Mucosa of gallbladder (tissue), 1 donor: ENCODE measurements around the gene TRPV5. TPM values are rescaled to one million over a fixed set of nuclear protein-coding genes. Genes with fewer than 3 reads are reported as not detected.

Experiments used
- total RNA-seq: library from RNA; stranded (reverse); gene quantifications from one replicate; pipeline ENCODE4 v1.2.1, GENCODE V29; 2021
- donor health status: DM: no; HTN: no; CAD: no.

The TRPV5 gene
- total RNA-seq, 1 donor from 2014 or later, result not detected

Other genes starting within 250 kb of the TRPV5 start
- 30.7 TPM for gene PRSS1, start 184.3 kb downstream of the TRPV5 start, total RNA-seq
- gene PRSS2, start 162.8 kb downstream of the TRPV5 start, total RNA-seq, result 94.5 TPM
- 16.7 TPM for gene EPHB6, start 78.7 kb downstream of the TRPV5 start, total RNA-seq
- gene TRPV6, start 48.0 kb downstream of the TRPV5 start, total RNA-seq, result 47.3 TPM
- not detected for gene LLCFC1, start 5.7 kb upstream of the TRPV5 start, total RNA-seq
- 0.17 TPM for gene KEL, start 28.6 kb upstream of the TRPV5 start, total RNA-seq
- gene OR9A2, start 93.4 kb upstream of the TRPV5 start, total RNA-seq, result not detected
- not detected for gene OR6V1, start 118.6 kb upstream of the TRPV5 start, total RNA-seq
- not detected for gene PIP, start 198.3 kb upstream of the TRPV5 start, total RNA-seq
- not detected for gene TAS2R39, start 249.7 kb upstream of the TRPV5 start, total RNA-seq